ENCODE results near the gene DOCK1.

DNA sequence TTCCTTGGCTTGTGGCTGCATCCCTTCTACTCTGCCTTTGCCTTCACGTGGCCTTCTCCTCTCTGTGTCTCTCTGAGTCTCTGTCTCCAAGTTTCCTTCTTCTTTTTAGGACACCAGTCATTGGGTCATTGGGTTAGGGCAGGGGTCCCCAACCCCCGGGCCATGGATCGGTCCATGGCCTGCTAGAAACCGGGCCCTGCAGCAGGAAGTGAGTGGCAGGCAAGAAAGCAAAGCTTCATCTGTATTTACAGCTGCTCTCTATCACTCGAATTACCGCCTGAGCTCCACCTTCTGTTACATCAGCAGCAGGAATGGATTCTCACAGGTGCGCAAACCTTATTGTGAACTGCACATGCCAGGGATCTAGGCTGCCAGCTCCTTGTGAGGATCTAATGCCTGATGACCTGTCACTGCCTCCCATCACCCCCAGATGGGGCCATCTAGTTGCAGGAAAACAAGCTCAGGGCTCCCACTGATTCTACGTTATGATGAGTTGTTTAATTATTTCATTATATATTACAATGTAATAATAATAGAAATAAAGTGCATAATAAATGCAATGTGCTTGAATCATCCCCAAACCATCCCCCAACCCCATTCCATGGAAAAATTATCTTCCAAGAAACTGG is 47.9 kb upstream of the DOCK1 start:
- TF ChIP-seq, protein P1, sequence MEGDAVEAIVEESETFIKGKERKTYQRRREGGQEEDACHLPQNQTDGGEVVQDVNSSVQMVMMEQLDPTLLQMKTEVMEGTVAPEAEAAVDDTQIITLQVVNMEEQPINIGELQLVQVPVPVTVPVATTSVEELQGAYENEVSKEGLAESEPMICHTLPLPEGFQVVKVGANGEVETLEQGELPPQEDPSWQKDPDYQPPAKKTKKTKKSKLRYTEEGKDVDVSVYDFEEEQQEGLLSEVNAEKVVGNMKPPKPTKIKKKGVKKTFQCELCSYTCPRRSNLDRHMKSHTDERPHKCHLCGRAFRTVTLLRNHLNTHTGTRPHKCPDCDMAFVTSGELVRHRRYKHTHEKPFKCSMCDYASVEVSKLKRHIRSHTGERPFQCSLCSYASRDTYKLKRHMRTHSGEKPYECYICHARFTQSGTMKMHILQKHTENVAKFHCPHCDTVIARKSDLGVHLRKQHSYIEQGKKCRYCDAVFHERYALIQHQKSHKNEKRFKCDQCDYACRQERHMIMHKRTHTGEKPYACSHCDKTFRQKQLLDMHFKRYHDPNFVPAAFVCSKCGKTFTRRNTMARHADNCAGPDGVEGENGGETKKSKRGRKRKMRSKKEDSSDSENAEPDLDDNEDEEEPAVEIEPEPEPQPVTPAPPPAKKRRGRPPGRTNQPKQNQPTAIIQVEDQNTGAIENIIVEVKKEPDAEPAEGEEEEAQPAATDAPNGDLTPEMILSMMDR (IDR thresholded peaks at IDR 0.05) = no peak
- TF ChIP-seq POLR2A (IDR thresholded peaks at IDR 0.05) = no peak
